Motor neuron (in vitro differentiated cells): ENCODE results near the gene LHPP. TPM values are rescaled to one million over a fixed set of nuclear protein-coding genes. Genes with fewer than 3 reads are reported as not detected.

Source experiments
- ATAC-seq, 8 experiments: fragments of 200-7000 bp; cut with Tn5 transposase; replicated peaks in 6 of 8; 2 replicates each; pipeline ENCODE4 v1.8.0; 2021; ENCODE audit warnings: mild to moderate bottlenecking in 8 of 8, moderate library complexity in 8 of 8
- H3K27ac ChIP-seq, 2 donors: fragments of 250-450 bp; sonication (Bioruptor Pico); 2 replicates each; pipeline ENCODE4 v1.9.0; 2021; ENCODE audit warnings: antibody characterized with exemption in 2 of 2, mild to moderate bottlenecking in 2 of 2, moderate library complexity in 1 of 2
- H3K4me1 ChIP-seq, 2 donors: fragments of 250-450 bp; sonication (Bioruptor Pico); replicated peaks in 1 of 2; 2 replicates each; pipeline ENCODE4 v1.6.1; 2021; ENCODE audit warnings: antibody characterized with exemption in 2 of 2, mild to moderate bottlenecking in 2 of 2, moderate library complexity in 1 of 2
- H3K4me3 ChIP-seq, 5 donors: fragments of 250-450 bp; sonication (Bioruptor Pico); 2 replicates each; pipeline ENCODE4 v1.9.0; 2021; ENCODE audit warnings: antibody characterized with exemption in 5 of 5, mild to moderate bottlenecking in 5 of 5, moderate library complexity in 4 of 5
- WGBS, 10 experiments: fragments of 450-650 bp; shearing (Covaris generic); methylation state at CpG; one replicate each; pipeline ENCODE4 v1.0.0; 2022; 5-methylcytosine and 5-hydroxymethylcytosine counted together
- in situ Hi-C, 9 experiments: fragments of 400-800 bp; cut with MboI; loops; one replicate each; pipeline ENCODE4 v1.15.0; 2021; ENCODE audit warnings: low sequenced_read_pairs in 9 of 9, low pct_unique_long_range_greater_than_20kb in 2 of 9; ENCODE audit not compliant: unreplicated experiment in 9 of 9
- total RNA-seq, 8 experiments: library from RNA; unstranded; fragments of 300-600 nt; gene quantifications; 2 replicates each; pipeline versions ENCODE4 v1.2.3 to v1.2.4, GENCODE V29; 2022

LHPP gene
- total RNA-seq, 8 experiments from 2014 or later, result 3.4 to 14.5 (median 8.6) TPM

GRCh38 chr10:124615259-124615658 is 153.6 kb downstream of the LHPP start:
- Histone ChIP-seq H3K4me3 (no peak overlapping the region), H3K27ac (no peak overlapping the region), H3K4me1 (peaks cover 8 to 10% of the 10 kb centered on the region in 2 donors)
- in situ Hi-C loops, result no loop called here
- ATAC-seq, result no peak
- WGBS, 10 experiments, result 90 to 100% (median 96%) methylated on average over 2 to 7 of the region's 34 CpGs; no CpG with 5 or more reads in 6 of the 10 experiments

GRCh38 chr10:124616040-124616835 is 154.6 kb downstream of the LHPP start:
- in situ Hi-C loops, result no loop called here

GRCh38 chr10:124616836-124617130 is 155.2 kb downstream of the LHPP start:
- in situ Hi-C loops, result no loop called here
- WGBS, 10 experiments, result 48 to 80% methylated on average over 2 of the region's 4 CpGs; no CpG with 5 or more reads in 8 of the 10 experiments
- ATAC-seq, result no peak

More at GRCh38 chr10:124616040-124616835, 154.6 kb downstream of the LHPP start:
- no peak for ATAC-seq
- WGBS, 10 experiments, result 47 to 72% methylated on average over 4 to 5 of the region's 30 CpGs; no CpG with 5 or more reads in 8 of the 10 experiments
- no peak overlapping the region for H3K4me3 ChIP-seq
- no peak overlapping the region for H3K27ac ChIP-seq
- peaks cover 8 to 10% of the 10 kb centered on the region in 2 donors for H3K4me1 ChIP-seq

GRCh38 chr10:124618470-124619073 is 156.9 kb downstream of the LHPP start:
- 40 to 100% (median 83%) methylated on average over 1 to 4 of the region's 18 CpGs; no CpG with 5 or more reads in 4 of the 10 experiments for WGBS, 10 experiments
- no peak overlapping the region for H3K27ac ChIP-seq
- in situ Hi-C loops, result no loop called here
- no peak overlapping the region for H3K4me3 ChIP-seq
- ATAC-seq, result peak in 3 of 8 experiments; percentile 47 to 76 (median 59)
- H3K4me1 ChIP-seq, result peaks cover 8 to 10% of the 10 kb centered on the region in 2 donors

More at GRCh38 chr10:124616836-124617130, 155.2 kb downstream of the LHPP start:
- Histone ChIP-seq H3K4me3 (no peak overlapping the region), H3K27ac (no peak overlapping the region), H3K4me1 (peaks cover 13 to 14% of the 10 kb centered on the region in 2 donors)

GRCh38 chr10:124619195-124619594 is 157.6 kb downstream of the LHPP start:
- H3K4me1 ChIP-seq, result peaks cover 8 to 10% of the 10 kb centered on the region in 2 donors
- peak in 4 of 8 experiments; percentile 26 to 88 (median 44) for ATAC-seq
- H3K4me3 ChIP-seq, result no peak overlapping the region
- in situ Hi-C loops, result no loop called here
- WGBS, 10 experiments, result 76 to 93% (median 85%) methylated on average over 1 to 7 of the region's 9 CpGs; no CpG with 5 or more reads in 5 of the 10 experiments
- H3K27ac ChIP-seq, result no peak overlapping the region

- no peak overlapping the region for H3K27ac ChIP-seq
- H3K4me3 ChIP-seq, result no peak overlapping the region
- ATAC-seq, result no peak
- 80 to 100% (median 92%) methylated on average over 1 to 18 of the region's 26 CpGs; no CpG with 5 or more reads in 4 of the 10 experiments for WGBS, 10 experiments
- in situ Hi-C loops, result no loop called here
- peaks cover 8 to 10% of the 10 kb centered on the region in 2 donors for H3K4me1 ChIP-seq
Measured at GRCh38 chr10:124619802-124620490, 158.3 kb downstream of the LHPP start.

- no peak overlapping the region for H3K4me3 ChIP-seq
- H3K4me1 ChIP-seq, result peaks cover 23 to 26% of the 10 kb centered on the region in 2 donors
- WGBS, 10 experiments, result 54 to 89% (median 83%) methylated on average over 3 to 9 of the region's 13 CpGs; no CpG with 5 or more reads in 4 of the 10 experiments
- peak overlapping the region in 1 of 2 donors; percentile 24 for H3K27ac ChIP-seq
- in situ Hi-C loops, result no loop called here
- peak in 4 of 8 experiments; percentile 12 to 44 (median 24) for ATAC-seq
Measured at GRCh38 chr10:124621637-124622036, 160.0 kb downstream of the LHPP start.

- in situ Hi-C loops, result no loop called here
- peak overlapping the region in 1 of 2 donors; percentile 24 for H3K27ac ChIP-seq
- H3K4me3 ChIP-seq, result no peak overlapping the region
- WGBS, 10 experiments, result 72 to 96% (median 85%) methylated on average over 3 to 7 of the region's 13 CpGs; no CpG with 5 or more reads in 6 of the 10 experiments
- H3K4me1 ChIP-seq, result peaks cover 23 to 31% of the 10 kb centered on the region in 2 donors
- no peak for ATAC-seq
Measured at GRCh38 chr10:124622158-124622557, 160.5 kb downstream of the LHPP start.

- peaks cover 26 to 37% of the 10 kb centered on the region in 2 donors for H3K4me1 ChIP-seq
- H3K4me3 ChIP-seq, result no peak overlapping the region
- no peak overlapping the region for H3K27ac ChIP-seq
- in situ Hi-C loops, result no loop called here
- ATAC-seq, result no peak
- WGBS, 10 experiments, result 95% methylated on average over 4 of the region's 31 CpGs; no CpG with 5 or more reads in 9 of the 10 experiments
Measured at GRCh38 chr10:124622866-124623536, 161.4 kb downstream of the LHPP start.

- no peak overlapping the region for H3K27ac ChIP-seq
- in situ Hi-C loops, result no loop called here
- H3K4me3 ChIP-seq, result no peak overlapping the region
- 89 to 100% (median 94%) methylated on average over 2 to 9 of the region's 13 CpGs; no CpG with 5 or more reads in 6 of the 10 experiments for WGBS, 10 experiments
- H3K4me1 ChIP-seq, result peaks cover 31 to 46% of the 10 kb centered on the region in 2 donors
- no peak for ATAC-seq
Measured at GRCh38 chr10:124624006-124624405, 162.4 kb downstream of the LHPP start.

GRCh38 chr10:124624466-124624865 is 162.8 kb downstream of the LHPP start:
- ATAC-seq, result peak in 2 of 8 experiments; percentile 18 to 23
- Histone ChIP-seq H3K27ac (no peak overlapping the region), H3K4me3 (no peak overlapping the region), H3K4me1 (peaks cover 31 to 46% of the 10 kb centered on the region in 2 donors)
- 80 to 100% (median 86%) methylated on average over 1 to 5 of the region's 9 CpGs; no CpG with 5 or more reads in 6 of the 10 experiments for WGBS, 10 experiments
- in situ Hi-C loops, result no loop called here

- ATAC-seq, result no peak
- H3K4me1 ChIP-seq, result peaks cover 31 to 46% of the 10 kb centered on the region in 2 donors
- WGBS, 10 experiments, result 80 to 100% (median 100%) methylated on average over 1 to 4 of the region's 16 CpGs; no CpG with 5 or more reads in 6 of the 10 experiments
- H3K27ac ChIP-seq, result no peak overlapping the region
- H3K4me3 ChIP-seq, result no peak overlapping the region
- in situ Hi-C loops, result no loop called here
Measured at GRCh38 chr10:124624895-124625294, 163.3 kb downstream of the LHPP start.
